ENCODE results near the gene WNT10A.

DNA sequence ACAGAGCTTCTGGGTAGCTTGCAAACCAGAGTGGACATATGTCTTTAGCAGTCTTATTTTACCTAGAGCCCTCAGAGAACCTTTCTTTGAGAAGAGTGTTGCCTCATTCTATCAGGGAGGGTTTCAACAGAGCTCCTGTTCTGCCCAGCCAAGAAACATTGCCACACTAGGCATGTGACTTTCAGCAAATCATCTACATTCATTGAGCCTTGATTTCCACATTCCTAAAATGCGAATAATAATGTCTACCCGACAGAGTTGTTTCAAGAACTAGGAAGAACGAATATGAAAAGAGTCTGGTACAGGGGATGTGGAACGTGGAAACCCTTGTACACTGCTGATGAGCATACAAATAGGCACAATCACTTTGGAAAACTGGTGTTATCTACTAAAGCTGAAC lies 41.2 kb upstream of the WNT10A start:
- TF ChIP-seq CTCF (IDR thresholded peaks at IDR 0.05), result no peak
- no peak for TF ChIP-seq POLR2A (IDR thresholded peaks at IDR 0.05)
- no peak for TF ChIP-seq POLR2AphosphoS5 (IDR thresholded peaks at IDR 0.05)

Measured in stomach (tissue), 4 donors.